Mesothelial cell of epicardium (in vitro differentiated cells): ENCODE results near the gene STX8. TPM values are rescaled to one million over a fixed set of nuclear protein-coding genes. Genes with fewer than 3 reads are reported as not detected.

Source experiments
- DNase-seq, 2 experiments: peaks; one replicate each; pipeline ENCODE4 v3.0.0; 2021; ENCODE audit warnings: low spot score in 2 of 2; ENCODE audit not compliant: unreplicated experiment in 2 of 2
- H3K27ac Mint-ChIP-seq: 2 replicates; pipeline ENCODE4 v1.8.0; 2021; ENCODE audit warnings: mixed read lengths
- H3K27me3 Mint-ChIP-seq: 2 replicates; pipeline ENCODE4 v1.8.0; 2021; ENCODE audit warnings: low read depth, mixed read lengths
- H3K36me3 Mint-ChIP-seq: 2 replicates; pipeline ENCODE4 v1.8.0; 2021; ENCODE audit warnings: mixed read lengths
- H3K4me1 Mint-ChIP-seq: 2 replicates; pipeline ENCODE4 v1.8.0; 2021; ENCODE audit warnings: mixed read lengths
- H3K4me3 Mint-ChIP-seq: 2 replicates; pipeline ENCODE4 v1.8.0; 2021; ENCODE audit warnings: mild to moderate bottlenecking, moderate library complexity, mixed read lengths
- H3K9me3 Mint-ChIP-seq: 2 replicates; pipeline ENCODE4 v1.8.0; 2021; ENCODE audit warnings: mixed read lengths
- total RNA-seq: library from RNA; stranded (reverse); gene quantifications from 3 replicates; pipeline ENCODE4 v1.2.1, GENCODE V29; 2021
- TF ChIP-seq, protein P1 (sequence below): fragments of 200-600 bp; sonication (generic); IDR thresholded peaks from one replicate; pipeline ENCODE4 v1.5.0; 2021; ENCODE audit warnings: antibody characterized with exemption; ENCODE audit not compliant: unreplicated experiment

Gene STX8
- total RNA-seq, 1 donor from 2014 or later, result 53.3 TPM

DNA sequence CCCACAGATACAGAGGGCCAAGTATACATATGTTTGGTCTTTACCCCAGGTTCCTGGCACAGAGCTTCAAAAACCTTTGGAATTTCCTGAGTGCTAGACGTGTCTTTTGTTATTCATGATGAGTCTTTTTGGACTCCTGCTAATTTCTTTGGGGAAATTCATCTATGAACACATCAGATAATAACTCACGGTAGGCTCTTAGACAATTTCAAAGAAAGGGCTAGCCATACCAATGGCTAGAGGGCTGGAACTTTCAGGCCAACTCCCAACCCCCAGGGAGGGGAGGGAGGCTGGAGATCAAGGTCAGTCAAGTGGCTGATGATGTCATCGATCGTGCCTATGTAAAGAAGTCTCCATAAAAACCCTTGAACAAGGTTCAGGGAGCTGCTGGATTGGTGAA lies 101.9 kb downstream of the STX8 start:
- no peaks in the 10 kb centered on the region for H3K27me3 Mint-ChIP-seq
- no peak for DNase-seq
- TF ChIP-seq, protein P1, sequence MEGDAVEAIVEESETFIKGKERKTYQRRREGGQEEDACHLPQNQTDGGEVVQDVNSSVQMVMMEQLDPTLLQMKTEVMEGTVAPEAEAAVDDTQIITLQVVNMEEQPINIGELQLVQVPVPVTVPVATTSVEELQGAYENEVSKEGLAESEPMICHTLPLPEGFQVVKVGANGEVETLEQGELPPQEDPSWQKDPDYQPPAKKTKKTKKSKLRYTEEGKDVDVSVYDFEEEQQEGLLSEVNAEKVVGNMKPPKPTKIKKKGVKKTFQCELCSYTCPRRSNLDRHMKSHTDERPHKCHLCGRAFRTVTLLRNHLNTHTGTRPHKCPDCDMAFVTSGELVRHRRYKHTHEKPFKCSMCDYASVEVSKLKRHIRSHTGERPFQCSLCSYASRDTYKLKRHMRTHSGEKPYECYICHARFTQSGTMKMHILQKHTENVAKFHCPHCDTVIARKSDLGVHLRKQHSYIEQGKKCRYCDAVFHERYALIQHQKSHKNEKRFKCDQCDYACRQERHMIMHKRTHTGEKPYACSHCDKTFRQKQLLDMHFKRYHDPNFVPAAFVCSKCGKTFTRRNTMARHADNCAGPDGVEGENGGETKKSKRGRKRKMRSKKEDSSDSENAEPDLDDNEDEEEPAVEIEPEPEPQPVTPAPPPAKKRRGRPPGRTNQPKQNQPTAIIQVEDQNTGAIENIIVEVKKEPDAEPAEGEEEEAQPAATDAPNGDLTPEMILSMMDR, result no peak
- H3K36me3 Mint-ChIP-seq, result no peaks in the 10 kb centered on the region
- peaks cover 8% of the 10 kb centered on the region for H3K4me1 Mint-ChIP-seq
- no peaks in the 10 kb centered on the region for H3K9me3 Mint-ChIP-seq
- no peak overlapping the region for H3K27ac Mint-ChIP-seq
- H3K4me3 Mint-ChIP-seq, result no peak overlapping the region

DNA sequence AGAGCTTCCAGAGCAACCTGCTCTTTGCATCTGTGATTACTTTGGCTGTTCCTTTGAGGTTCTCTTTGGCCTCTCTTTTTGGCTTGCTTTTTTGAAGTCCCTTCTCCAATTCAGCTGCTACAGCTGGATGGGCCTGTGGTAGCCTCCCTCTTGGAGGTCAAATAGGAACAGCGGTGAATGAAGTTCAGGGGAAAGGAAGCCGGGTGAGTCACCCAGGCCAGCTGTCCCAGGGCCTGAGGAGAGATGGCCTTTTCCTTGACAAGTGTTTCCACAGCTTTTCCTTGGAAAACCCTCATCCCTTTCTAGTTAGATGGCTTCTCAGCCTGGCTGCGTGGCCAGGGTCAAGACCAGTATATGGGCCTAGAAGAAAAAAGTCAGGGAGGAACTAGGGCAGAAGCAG lies 103.1 kb downstream of the STX8 start:
- no peak for DNase-seq
- no peaks in the 10 kb centered on the region for H3K36me3 Mint-ChIP-seq
- peaks cover 8% of the 10 kb centered on the region for H3K4me1 Mint-ChIP-seq
- no peaks in the 10 kb centered on the region for H3K27me3 Mint-ChIP-seq
- no peaks in the 10 kb centered on the region for H3K9me3 Mint-ChIP-seq
- TF ChIP-seq, protein P1, result no peak
- H3K27ac Mint-ChIP-seq, result no peak overlapping the region
- H3K4me3 Mint-ChIP-seq, result no peak overlapping the region

DNA sequence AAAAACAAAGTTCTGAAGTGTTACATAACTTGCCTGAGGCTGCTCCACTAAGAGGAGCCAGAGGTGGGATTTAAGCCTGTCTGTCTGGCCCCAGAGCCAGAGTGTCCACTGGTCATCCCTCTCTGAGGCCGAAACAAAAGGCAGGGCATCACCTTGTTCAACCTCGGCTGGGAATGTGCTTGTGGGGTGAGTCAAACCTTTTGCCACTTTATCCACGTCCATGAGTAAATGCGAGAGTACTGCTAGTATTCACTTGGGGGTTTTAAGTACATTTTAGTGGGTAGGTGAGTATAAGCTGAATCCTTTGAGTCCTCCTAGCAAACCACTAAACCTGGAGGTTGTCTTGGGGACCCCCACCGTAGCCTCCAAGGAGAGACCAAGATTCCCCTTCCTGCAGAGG lies 103.5 kb downstream of the STX8 start:
- Mint-ChIP-seq H3K27ac (no peak overlapping the region), H3K4me1 (peaks cover 6% of the 10 kb centered on the region), H3K27me3 (no peaks in the 10 kb centered on the region), H3K9me3 (no peaks in the 10 kb centered on the region), H3K36me3 (no peaks in the 10 kb centered on the region), H3K4me3 (no peak overlapping the region)
- TF ChIP-seq, protein P1, result no peak
- DNase-seq, result no peak

DNA sequence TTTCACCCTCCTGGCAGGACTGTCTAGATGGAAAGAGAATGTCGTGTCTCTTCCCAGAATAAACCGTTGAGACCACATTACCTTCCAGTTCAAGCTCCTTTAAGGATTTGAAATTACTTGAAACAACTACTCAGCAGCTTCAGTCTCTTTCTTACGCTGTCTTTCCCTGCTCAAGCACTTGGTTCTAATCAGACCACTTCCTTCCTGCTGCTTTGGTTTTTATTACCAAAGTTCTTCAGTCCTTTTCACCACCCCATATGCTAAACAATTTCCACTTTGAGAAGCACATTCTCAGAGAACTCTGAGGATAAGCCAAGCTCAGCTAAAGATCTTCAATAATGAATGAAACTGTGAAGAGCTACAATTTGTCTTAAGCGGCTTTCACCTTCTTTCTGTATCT lies 105.4 kb downstream of the STX8 start:
- Mint-ChIP-seq H3K36me3 (no peaks in the 10 kb centered on the region), H3K9me3 (no peaks in the 10 kb centered on the region), H3K4me3 (no peak overlapping the region), H3K27ac (no peak overlapping the region), H3K27me3 (no peaks in the 10 kb centered on the region), H3K4me1 (peaks cover 9% of the 10 kb centered on the region)
- no peak for DNase-seq
- TF ChIP-seq, protein P1, result no peak

GRCh38 chr17:9468937-9469336 lies 106.7 kb downstream of the STX8 start:
- Mint-ChIP-seq H3K27ac (no peak overlapping the region), H3K4me1 (peaks cover 17% of the 10 kb centered on the region), H3K9me3 (no peaks in the 10 kb centered on the region), H3K4me3 (no peak overlapping the region), H3K27me3 (no peaks in the 10 kb centered on the region), H3K36me3 (no peaks in the 10 kb centered on the region)
- DNase-seq, result no peak
- TF ChIP-seq, protein P1, result no peak

- no peaks in the 10 kb centered on the region for H3K27me3 Mint-ChIP-seq
These were observed 107.1 kb downstream of the STX8 start for GRCh38 chr17:9468532-9468931.

More at GRCh38 chr17:9468532-9468931, 107.1 kb downstream of the STX8 start:
- no peak for DNase-seq
- no peak overlapping the region for H3K27ac Mint-ChIP-seq
- no peaks in the 10 kb centered on the region for H3K36me3 Mint-ChIP-seq
- no peak overlapping the region for H3K4me3 Mint-ChIP-seq
- TF ChIP-seq, protein P1, result no peak
- no peaks in the 10 kb centered on the region for H3K9me3 Mint-ChIP-seq
- peaks cover 17% of the 10 kb centered on the region for H3K4me1 Mint-ChIP-seq
